Loucy (cell line): ENCODE results near the gene HACL1.

Experiments
- H2AFZ ChIP-seq: fragments of 200-600 bp; sonication (generic); 2 replicates; pipeline ENCODE4 v1.6.0; 2016; ENCODE audit warnings: antibody characterized with exemption, mild to moderate bottlenecking, low read length, moderate library complexity
- H3F3A ChIP-seq: fragments of 200-600 bp; 2 replicates; pipeline ENCODE4 v1.6.0; 2016; ENCODE audit warnings: antibody characterized with exemption, low read depth, mild to moderate bottlenecking
- H3K27me3 ChIP-seq: fragments of 200-600 bp; sonication (generic); 2 replicates; pipeline ENCODE4 v1.6.1; 2014; ENCODE audit warnings: low read length, mild to moderate bottlenecking; ENCODE audit not compliant: insufficient read depth, poor library complexity, severe bottlenecking
- H3K36me3 ChIP-seq: fragments of 200-600 bp; sonication (generic); 2 replicates; pipeline ENCODE4 v1.6.1; 2016; ENCODE audit warnings: low read length; ENCODE audit not compliant: insufficient read depth
- H3K4me1 ChIP-seq: fragments of 200-600 bp; sonication (generic); 2 replicates; pipeline ENCODE4 v1.5.1; 2014; ENCODE audit warnings: low read length, mild to moderate bottlenecking; ENCODE audit not compliant: insufficient read depth, poor library complexity, severe bottlenecking
- H3K4me2 ChIP-seq: fragments of 200-600 bp; sonication (generic); 2 replicates; pipeline ENCODE4 v1.6.0; 2014; ENCODE audit warnings: antibody characterized with exemption, low read length, low read depth, mild to moderate bottlenecking; ENCODE audit not compliant: poor library complexity, severe bottlenecking
- H3K4me3 ChIP-seq: fragments of 200-600 bp; sonication (generic); 2 replicates; pipeline ENCODE4 v1.5.1; 2014; ENCODE audit warnings: low read length, mild to moderate bottlenecking, mixed read lengths; ENCODE audit not compliant: poor library complexity, severe bottlenecking
- H3K79me2 ChIP-seq: fragments of 200-600 bp; sonication (generic); 2 replicates; pipeline ENCODE4 v1.6.1; 2014; ENCODE audit warnings: low read length; ENCODE audit not compliant: insufficient read depth
- H3K9ac ChIP-seq: fragments of 200-600 bp; sonication (generic); 2 replicates; pipeline ENCODE4 v1.6.0; 2014; ENCODE audit warnings: mild to moderate bottlenecking, low read depth, low read length, moderate library complexity; ENCODE audit not compliant: poor library complexity, severe bottlenecking
- H3K9me2 ChIP-seq: fragments of 200-600 bp; sonication (generic); replicated peaks from 2 replicates; pipeline ENCODE4 v1.6.1; 2016; ENCODE audit warnings: low read depth, low read length, mixed read lengths
- H3K9me3 ChIP-seq: fragments of 200-600 bp; sonication (generic); 2 replicates; pipeline ENCODE4 v1.6.1; 2014; ENCODE audit warnings: mild to moderate bottlenecking, antibody characterized with exemption, low read length, low read depth; ENCODE audit not compliant: insufficient read depth
- H4K20me1 ChIP-seq: fragments of 200-600 bp; sonication (generic); 2 replicates; pipeline ENCODE4 v1.6.0; 2014; ENCODE audit warnings: antibody characterized with exemption, low read length, mild to moderate bottlenecking; ENCODE audit not compliant: insufficient read depth, poor library complexity, severe bottlenecking
- CTCF ChIP-seq: fragments of 200-600 bp; sonication (generic); conservative IDR thresholded peaks from 2 replicates; pipeline ENCODE4 v1.5.1; 2014; ENCODE audit warnings: mild to moderate bottlenecking, antibody characterized with exemption, low read length
- EZH2phosphoT487 ChIP-seq: fragments of 200-600 bp; IDR thresholded peaks from 2 replicates; pipeline ENCODE4 v1.6.1; 2018; ENCODE audit warnings: antibody characterized with exemption, mild to moderate bottlenecking, moderate library complexity, borderline replicate concordance

Gene HACL1

DNA sequence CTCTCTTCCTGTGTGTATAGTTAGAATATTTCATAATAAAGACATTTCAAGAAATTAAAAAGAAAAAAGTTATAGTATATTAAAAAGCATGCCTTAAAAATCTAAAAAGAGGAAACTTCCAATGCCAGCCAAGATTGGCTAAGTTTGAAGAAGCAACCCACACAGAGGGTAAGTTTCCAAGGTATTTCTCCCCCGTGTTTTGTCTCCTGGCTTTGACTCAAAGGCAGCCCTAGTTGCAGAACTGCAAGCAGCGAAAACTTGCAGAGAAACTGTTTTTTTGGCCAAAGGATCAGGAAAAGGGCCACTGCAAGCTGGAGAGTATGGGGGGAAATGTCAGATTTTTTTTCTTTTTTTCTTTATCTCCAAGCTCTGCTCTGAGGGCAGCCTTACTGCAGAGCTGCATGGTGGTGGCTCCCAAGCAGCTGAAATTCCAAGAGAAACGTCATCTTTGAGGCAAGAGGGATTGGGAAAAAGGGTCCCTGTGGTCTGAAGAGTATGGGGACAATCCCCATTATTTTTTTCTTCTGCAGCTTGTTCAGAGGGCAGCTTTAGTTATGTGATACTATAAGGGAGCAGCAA is 23.0 kb downstream of the HACL1 start:
- Histone ChIP-seq H3K4me2 (no peak overlapping the region), H3K9ac (no peak overlapping the region)

GRCh38 chr3:15576475-15576874 is 24.9 kb downstream of the HACL1 start:
- no peaks in the 10 kb centered on the region for H3K79me2 ChIP-seq
- no peak overlapping the region for H3K4me2 ChIP-seq
- no peak overlapping the region for H3K4me3 ChIP-seq
- no peaks in the 10 kb centered on the region for H4K20me1 ChIP-seq
- H3K9me3 ChIP-seq, result no peaks in the 10 kb centered on the region
- H2AFZ ChIP-seq, result no peak overlapping the region
- H3F3A ChIP-seq, result no peaks in the 10 kb centered on the region
- no peaks in the 10 kb centered on the region for H3K9me2 ChIP-seq
- H3K27me3 ChIP-seq, result no peaks in the 10 kb centered on the region
- H3K4me1 ChIP-seq, result no peaks in the 10 kb centered on the region
- no peak for TF ChIP-seq EZH2phosphoT487
- no peak for TF ChIP-seq CTCF
- peaks cover 32% of the 10 kb centered on the region for H3K36me3 ChIP-seq
- no peak overlapping the region for H3K9ac ChIP-seq

More for the DNA sequence above, 23.0 kb downstream of the HACL1 start:
- no peak for TF ChIP-seq CTCF
- no peak for TF ChIP-seq EZH2phosphoT487
- Histone ChIP-seq H3K27me3 (no peaks in the 10 kb centered on the region), H4K20me1 (no peaks in the 10 kb centered on the region), H3K4me1 (no peaks in the 10 kb centered on the region), H3K9me3 (no peaks in the 10 kb centered on the region), H2AFZ (no peak overlapping the region), H3K36me3 (peaks cover 34% of the 10 kb centered on the region), H3K4me3 (no peak overlapping the region), H3K79me2 (no peaks in the 10 kb centered on the region), H3F3A (no peaks in the 10 kb centered on the region), H3K9me2 (no peaks in the 10 kb centered on the region)

GRCh38 chr3:15575446-15575845 is 25.9 kb downstream of the HACL1 start:
- Histone ChIP-seq H2AFZ (no peak overlapping the region), H3K36me3 (peaks cover 34% of the 10 kb centered on the region), H3K4me3 (no peak overlapping the region), H4K20me1 (no peaks in the 10 kb centered on the region), H3K9me3 (no peaks in the 10 kb centered on the region), H3K9ac (no peak overlapping the region), H3K9me2 (no peaks in the 10 kb centered on the region), H3K4me2 (no peak overlapping the region), H3K79me2 (no peaks in the 10 kb centered on the region), H3K27me3 (no peaks in the 10 kb centered on the region), H3K4me1 (no peaks in the 10 kb centered on the region), H3F3A (no peaks in the 10 kb centered on the region)
- TF ChIP-seq CTCF (no peak), EZH2phosphoT487 (no peak)
